T-helper 1 cell (primary cell): ENCODE measurements around the gene NDUFA6.
A peak's percentile ranks its signal among the peaks of the same experiment; 100 is the strongest.

Experiments used
- DNase-seq, 5 donors: peaks; one replicate each; pipeline ENCODE4 v3.0.0-alpha.2; 2012 to 2020

NDUFA6 gene

GRCh38 chr22:42070517-42071422, 19.8 kb downstream of the NDUFA6 start, which contains the start of gene NAGA:
Gene NAGA (minus strand): TSS chr22:42070812. CDS start chr22:42070297, 515 bp downstream.
- peak; percentile 84 to 96 (median 90) for DNase-seq

- DNase-seq = no peak
These were observed 20.6 kb downstream of the NDUFA6 start for GRCh38 chr22:42069801-42070516.

GRCh38 chr22:42068291-42068690, 22.3 kb downstream of the NDUFA6 start:
- DNase-seq = no peak

- DNase-seq = no peak
These were observed 22.8 kb downstream of the NDUFA6 start for GRCh38 chr22:42067671-42068251.

GRCh38 chr22:42066937-42067336, 23.6 kb downstream of the NDUFA6 start:
- DNase-seq = no peak

GRCh38 chr22:42066126-42066761, 24.3 kb downstream of the NDUFA6 start:
- DNase-seq = no peak

- no peak for DNase-seq
These were observed 25.0 kb downstream of the NDUFA6 start for GRCh38 chr22:42065438-42066125.

GRCh38 chr22:42064629-42065028, 25.9 kb downstream of the NDUFA6 start:
- no peak for DNase-seq

- no peak for DNase-seq
These were observed 27.9 kb downstream of the NDUFA6 start for GRCh38 chr22:42062506-42063170.

GRCh38 chr22:42061041-42061440, 29.5 kb downstream of the NDUFA6 start:
- DNase-seq = no peak

GRCh38 chr22:42060489-42060888, 30.1 kb downstream of the NDUFA6 start:
- no peak for DNase-seq

GRCh38 chr22:42056757-42057511, 33.6 kb downstream of the NDUFA6 start:
- DNase-seq = no peak

- DNase-seq = no peak
These were observed 37.8 kb downstream of the NDUFA6 start for GRCh38 chr22:42052765-42053164.

GRCh38 chr22:42050641-42051180, 39.9 kb downstream of the NDUFA6 start:
- DNase-seq = no peak

GRCh38 chr22:42041784-42042183, 48.8 kb downstream of the NDUFA6 start:
- no peak for DNase-seq

GRCh38 chr22:42039271-42039670, 51.3 kb downstream of the NDUFA6 start:
- no peak for DNase-seq
